Measurements from ENCODE around the gene IRF4.

IRF4 gene

DNA sequence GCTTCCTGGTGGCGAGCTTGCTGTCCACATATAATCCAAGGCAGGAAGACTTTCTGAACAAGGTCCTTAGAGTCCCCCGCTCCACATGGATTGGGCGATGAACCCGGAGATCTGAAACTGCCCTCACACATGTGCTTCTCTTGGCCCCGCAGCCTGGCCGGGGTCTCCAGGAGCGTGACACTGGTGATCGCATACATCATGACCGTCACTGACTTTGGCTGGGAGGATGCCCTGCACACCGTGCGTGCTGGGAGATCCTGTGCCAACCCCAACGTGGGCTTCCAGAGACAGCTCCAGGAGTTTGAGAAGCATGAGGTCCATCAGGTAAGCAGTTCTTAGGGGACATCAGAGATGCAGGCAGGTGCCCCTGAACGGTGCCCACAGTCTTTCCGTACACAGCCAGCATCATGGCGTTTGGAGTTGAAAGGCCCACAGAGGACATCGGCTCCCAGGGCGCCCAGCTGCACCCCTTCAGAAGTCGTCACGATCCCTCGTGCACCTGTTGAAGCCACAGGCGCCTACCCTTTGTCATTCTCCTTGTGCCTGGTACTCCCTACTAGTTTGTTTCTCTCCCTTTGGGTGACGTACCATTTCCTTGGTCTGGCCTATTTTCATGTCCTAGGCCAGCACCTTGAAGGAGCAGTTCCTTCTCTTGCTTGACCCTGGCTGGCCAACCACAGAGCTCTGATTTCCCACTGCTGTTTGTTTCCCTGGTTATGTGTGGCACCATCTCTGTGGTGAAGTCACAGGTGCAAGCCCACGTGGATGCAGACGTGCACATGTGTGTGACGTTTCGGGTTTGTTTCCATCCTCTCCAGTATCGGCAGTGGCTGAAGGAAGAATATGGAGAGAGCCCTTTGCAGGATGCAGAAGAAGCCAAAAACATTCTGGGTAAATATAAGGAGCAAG lies 43.3 kb upstream of the IRF4 start:
- Histone ChIP-seq H3K9me3 (ENCODE audit: control insufficient read depth in 1 of 2, low read length in 2 of 2) (no peaks in the 10 kb centered on the region), H3K4me3 (ENCODE audit: low read depth in 1 of 2, low read length in 2 of 2) (no peak overlapping the region), H3K4me1 (ENCODE audit: control insufficient read depth in 1 of 2, insufficient read depth in 2 of 2, low read length in 2 of 2) (peaks cover 0 to 4% of the 10 kb centered on the region in 2 donors), H3K36me3 (ENCODE audit: control insufficient read depth in 1 of 2, insufficient read depth in 2 of 2, low read length in 2 of 2) (peaks cover 51 to 53% of the 10 kb centered on the region in 2 donors), H3K27me3 (ENCODE audit: low read depth, low read length) (no peaks in the 10 kb centered on the region), H3K27ac (ENCODE audit: low read length) (no peak overlapping the region)

DNA sequence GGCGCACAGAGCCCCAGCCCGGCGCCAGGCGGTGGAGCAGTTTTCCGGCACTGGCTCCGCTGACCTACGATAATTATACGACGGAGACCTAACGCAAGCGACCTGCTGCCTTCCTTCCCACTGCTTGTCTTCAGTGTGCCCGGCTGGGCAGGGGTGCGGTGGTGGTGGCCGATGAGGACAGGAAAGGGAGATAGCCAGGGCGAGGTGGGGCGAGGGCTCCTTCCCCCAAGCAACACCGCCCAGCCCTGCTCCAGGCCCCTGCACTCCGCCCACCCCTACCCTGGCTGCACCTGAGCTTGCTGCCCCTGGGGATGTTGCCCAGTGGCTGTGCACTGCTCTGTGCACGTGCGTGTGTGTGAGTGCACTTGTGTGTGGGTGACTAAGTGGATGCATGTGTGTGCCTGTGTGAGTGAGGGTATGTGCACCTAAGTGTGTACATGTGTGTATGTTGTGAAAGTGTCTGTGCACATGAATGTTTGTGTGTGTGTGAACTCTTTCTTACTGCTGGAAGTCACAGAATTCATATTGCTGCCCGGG lies 42.6 kb upstream of the IRF4 start:
- H3K4me1 ChIP-seq (ENCODE audit: control insufficient read depth in 1 of 2, insufficient read depth in 2 of 2, low read length in 2 of 2), result peaks cover 0 to 4% of the 10 kb centered on the region in 2 donors
- no peaks in the 10 kb centered on the region for H3K9me3 ChIP-seq (ENCODE audit: control insufficient read depth in 1 of 2, low read length in 2 of 2)
- H3K27ac ChIP-seq (ENCODE audit: low read length), result no peak overlapping the region
- no peaks in the 10 kb centered on the region for H3K27me3 ChIP-seq (ENCODE audit: low read depth, low read length)
- no peak overlapping the region for H3K4me3 ChIP-seq (ENCODE audit: low read depth in 1 of 2, low read length in 2 of 2)
- H3K36me3 ChIP-seq (ENCODE audit: control insufficient read depth in 1 of 2, insufficient read depth in 2 of 2, low read length in 2 of 2), result peaks cover 51 to 53% of the 10 kb centered on the region in 2 donors

DNA sequence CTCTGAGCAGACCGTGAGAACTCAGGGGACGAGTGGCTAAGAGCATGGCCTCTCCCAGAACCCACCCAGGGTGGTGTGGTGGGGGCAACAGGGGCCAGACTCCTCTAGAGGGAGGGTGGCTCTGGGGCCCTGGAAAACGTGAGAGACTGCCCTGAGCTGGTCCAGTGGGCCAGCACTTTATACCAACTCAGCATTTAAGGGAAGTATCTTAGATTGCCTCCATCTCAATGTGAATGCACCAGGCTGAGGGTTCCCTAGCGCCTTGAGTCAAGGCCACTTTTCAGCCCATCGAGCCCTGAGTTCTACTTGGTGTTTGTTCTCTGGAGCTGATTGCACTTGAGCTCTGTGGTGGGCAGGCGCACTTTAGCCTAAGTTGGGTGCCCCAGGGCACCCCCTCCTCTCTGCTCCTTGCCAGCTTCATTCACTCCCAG lies 42.0 kb upstream of the IRF4 start:
- Histone ChIP-seq H3K36me3 (ENCODE audit: control insufficient read depth in 1 of 2, insufficient read depth in 2 of 2, low read length in 2 of 2) (peaks cover 51 to 53% of the 10 kb centered on the region in 2 donors), H3K4me3 (ENCODE audit: low read depth in 1 of 2, low read length in 2 of 2) (no peak overlapping the region), H3K4me1 (ENCODE audit: control insufficient read depth in 1 of 2, insufficient read depth in 2 of 2, low read length in 2 of 2) (peaks cover 0 to 4% of the 10 kb centered on the region in 2 donors), H3K9me3 (ENCODE audit: control insufficient read depth in 1 of 2, low read length in 2 of 2) (no peaks in the 10 kb centered on the region), H3K27ac (ENCODE audit: low read length) (no peak overlapping the region), H3K27me3 (ENCODE audit: low read depth, low read length) (no peaks in the 10 kb centered on the region)

DNA sequence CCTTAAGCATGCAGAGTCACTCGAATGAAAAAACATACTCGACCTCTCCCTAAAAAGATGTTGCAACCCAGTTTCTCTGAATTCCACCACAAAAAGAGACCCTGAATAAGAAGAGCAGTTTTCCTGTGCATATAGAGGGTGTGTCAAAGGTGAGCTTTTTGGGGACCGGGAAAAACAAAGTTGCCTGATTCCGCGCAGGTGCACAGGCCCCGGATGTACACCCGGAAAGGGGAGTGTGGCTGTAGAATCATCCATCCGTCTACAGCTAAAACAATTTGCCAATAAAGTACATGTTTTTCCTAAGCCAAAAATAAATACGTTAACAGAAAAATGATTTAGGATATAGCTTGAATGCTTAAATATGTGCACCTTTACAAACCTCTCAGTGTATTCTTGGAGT lies 41.2 kb upstream of the IRF4 start:
- peaks cover 51 to 53% of the 10 kb centered on the region in 2 donors for H3K36me3 ChIP-seq (ENCODE audit: control insufficient read depth in 1 of 2, insufficient read depth in 2 of 2, low read length in 2 of 2)
- peaks cover 0 to 4% of the 10 kb centered on the region in 2 donors for H3K4me1 ChIP-seq (ENCODE audit: control insufficient read depth in 1 of 2, insufficient read depth in 2 of 2, low read length in 2 of 2)
- no peak overlapping the region for H3K27ac ChIP-seq (ENCODE audit: low read length)
- no peak overlapping the region for H3K4me3 ChIP-seq (ENCODE audit: low read depth in 1 of 2, low read length in 2 of 2)
- H3K9me3 ChIP-seq (ENCODE audit: control insufficient read depth in 1 of 2, low read length in 2 of 2), result no peaks in the 10 kb centered on the region
- no peaks in the 10 kb centered on the region for H3K27me3 ChIP-seq (ENCODE audit: low read depth, low read length)

DNA sequence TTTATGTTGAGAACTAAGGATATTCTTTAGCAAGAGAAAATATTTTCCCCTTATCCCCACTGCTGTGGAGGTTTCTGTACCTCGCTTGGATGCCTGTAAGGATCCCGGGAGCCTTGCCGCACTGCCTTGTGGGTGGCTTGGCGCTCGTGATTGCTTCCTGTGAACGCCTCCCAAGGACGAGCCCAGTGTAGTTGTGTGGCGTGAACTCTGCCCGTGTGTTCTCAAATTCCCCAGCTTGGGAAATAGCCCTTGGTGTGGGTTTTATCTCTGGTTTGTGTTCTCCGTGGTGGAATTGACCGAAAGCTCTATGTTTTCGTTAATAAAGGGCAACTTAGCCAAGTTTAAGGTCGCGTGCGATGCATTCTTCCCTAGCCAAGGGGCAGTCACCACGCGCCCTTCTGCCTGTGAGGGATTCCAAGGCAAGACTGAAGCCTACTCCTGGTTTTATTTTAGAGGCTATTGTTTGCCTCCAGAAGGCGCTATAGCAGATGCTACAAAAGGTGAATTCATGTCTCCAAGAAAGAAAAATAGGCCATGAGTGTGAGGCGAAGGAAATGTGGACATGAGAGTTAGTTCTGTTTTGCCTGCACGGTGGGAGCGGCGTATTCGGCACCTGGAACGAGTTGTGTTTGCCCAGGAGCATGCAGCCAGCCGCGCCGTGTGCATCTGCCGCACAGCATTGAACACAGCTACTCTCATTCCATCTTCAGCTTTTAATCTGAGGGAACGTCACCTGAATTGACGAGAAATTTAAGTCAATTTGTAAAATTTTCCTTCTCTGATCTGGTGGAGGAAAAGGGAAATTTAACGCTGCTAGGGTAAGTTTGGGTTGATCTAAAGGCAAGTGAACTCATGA lies 40.3 kb upstream of the IRF4 start:
- peaks cover 50 to 51% of the 10 kb centered on the region in 2 donors for H3K36me3 ChIP-seq (ENCODE audit: control insufficient read depth in 1 of 2, insufficient read depth in 2 of 2, low read length in 2 of 2)
- no peak overlapping the region for H3K4me3 ChIP-seq (ENCODE audit: low read depth in 1 of 2, low read length in 2 of 2)
- H3K27me3 ChIP-seq (ENCODE audit: low read depth, low read length), result no peaks in the 10 kb centered on the region
- H3K9me3 ChIP-seq (ENCODE audit: control insufficient read depth in 1 of 2, low read length in 2 of 2), result no peaks in the 10 kb centered on the region
- peaks cover 0 to 1% of the 10 kb centered on the region in 2 donors for H3K4me1 ChIP-seq (ENCODE audit: control insufficient read depth in 1 of 2, insufficient read depth in 2 of 2, low read length in 2 of 2)
- no peak overlapping the region for H3K27ac ChIP-seq (ENCODE audit: low read length)

DNA sequence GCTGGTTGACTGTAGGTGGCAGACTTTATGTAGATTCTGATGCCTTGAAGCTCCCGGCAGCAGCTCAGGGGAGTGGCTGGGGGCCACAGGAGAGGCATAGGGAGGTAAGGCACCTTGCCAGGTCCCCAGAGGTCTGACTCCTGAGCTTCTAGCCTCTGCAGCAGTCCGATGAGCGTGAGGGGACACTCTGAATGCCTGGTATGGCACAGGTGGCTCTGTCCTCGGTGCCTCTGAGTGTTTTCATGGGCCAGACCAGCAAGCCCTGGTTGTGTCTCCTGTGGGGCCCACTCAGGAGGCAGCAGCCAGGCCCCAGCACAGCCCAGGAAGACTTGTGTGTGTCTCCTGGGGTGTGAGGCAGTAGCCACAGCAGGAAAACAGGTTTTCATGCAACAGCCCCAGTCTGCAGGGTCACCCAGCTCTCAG lies 39.7 kb upstream of the IRF4 start:
- H3K27me3 ChIP-seq (ENCODE audit: low read depth, low read length), result no peaks in the 10 kb centered on the region
- no peaks in the 10 kb centered on the region for H3K4me1 ChIP-seq (ENCODE audit: control insufficient read depth in 1 of 2, insufficient read depth in 2 of 2, low read length in 2 of 2)
- peaks cover 45 to 47% of the 10 kb centered on the region in 2 donors for H3K36me3 ChIP-seq (ENCODE audit: control insufficient read depth in 1 of 2, insufficient read depth in 2 of 2, low read length in 2 of 2)
- no peak overlapping the region for H3K4me3 ChIP-seq (ENCODE audit: low read depth in 1 of 2, low read length in 2 of 2)
- H3K27ac ChIP-seq (ENCODE audit: low read length), result no peak overlapping the region
- no peaks in the 10 kb centered on the region for H3K9me3 ChIP-seq (ENCODE audit: control insufficient read depth in 1 of 2, low read length in 2 of 2)

DNA sequence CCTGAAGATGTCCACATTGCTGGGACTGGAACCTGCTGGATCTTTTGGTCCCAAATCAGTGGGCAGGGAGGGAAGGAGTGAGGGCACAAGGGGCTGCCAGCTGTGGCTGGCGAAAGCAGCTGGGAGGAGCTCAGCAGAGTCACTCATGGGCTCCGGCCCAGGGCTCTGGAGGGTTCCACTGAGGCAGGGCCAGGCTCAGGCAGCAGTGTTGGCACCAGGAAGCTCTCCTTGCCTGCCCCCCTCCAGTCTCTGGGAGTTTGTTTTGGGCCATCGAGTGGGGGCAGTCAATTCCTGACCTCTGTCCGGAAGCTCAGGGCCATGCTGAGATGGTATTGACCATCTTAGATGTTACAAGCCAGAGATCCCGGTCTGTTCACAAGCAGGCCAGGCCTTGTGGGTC lies 39.1 kb upstream of the IRF4 start:
- H3K9me3 ChIP-seq (ENCODE audit: control insufficient read depth in 1 of 2, low read length in 2 of 2), result no peaks in the 10 kb centered on the region
- no peak overlapping the region for H3K4me3 ChIP-seq (ENCODE audit: low read depth in 1 of 2, low read length in 2 of 2)
- no peak overlapping the region for H3K27ac ChIP-seq (ENCODE audit: low read length)
- H3K4me1 ChIP-seq (ENCODE audit: control insufficient read depth in 1 of 2, insufficient read depth in 2 of 2, low read length in 2 of 2), result no peaks in the 10 kb centered on the region
- H3K27me3 ChIP-seq (ENCODE audit: low read depth, low read length), result no peaks in the 10 kb centered on the region
- peaks cover 39 to 42% of the 10 kb centered on the region in 2 donors for H3K36me3 ChIP-seq (ENCODE audit: control insufficient read depth in 1 of 2, insufficient read depth in 2 of 2, low read length in 2 of 2)

DNA sequence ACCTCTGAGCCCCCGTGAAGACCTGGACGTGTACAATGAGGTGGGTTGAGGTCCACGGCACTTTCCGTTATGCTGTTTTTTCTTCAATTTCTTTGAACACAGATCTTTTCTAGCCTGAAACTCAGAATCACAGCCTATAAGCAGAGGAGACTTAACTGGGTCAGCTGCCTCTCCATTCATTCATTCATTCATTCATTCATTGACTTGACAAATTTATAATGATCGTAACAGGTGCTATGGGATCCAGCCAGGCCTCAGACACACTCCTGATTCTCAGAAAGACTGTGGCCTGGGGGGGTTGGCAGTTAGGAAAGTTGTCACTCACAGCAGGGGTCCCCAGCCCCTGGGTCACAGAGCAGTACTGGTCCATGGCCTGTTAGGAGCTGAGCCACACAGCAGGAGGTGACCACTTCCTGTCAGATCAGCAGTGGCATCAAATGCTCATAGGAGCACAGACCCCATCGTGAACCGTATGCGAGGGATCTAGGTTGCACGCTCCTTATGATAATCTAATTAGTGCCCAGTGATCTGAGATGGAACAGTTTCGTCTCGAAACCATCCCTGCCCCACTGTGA lies 38.6 kb upstream of the IRF4 start:
- H3K9me3 ChIP-seq (ENCODE audit: control insufficient read depth in 1 of 2, low read length in 2 of 2), result no peaks in the 10 kb centered on the region
- H3K27me3 ChIP-seq (ENCODE audit: low read depth, low read length), result no peaks in the 10 kb centered on the region
- H3K36me3 ChIP-seq (ENCODE audit: control insufficient read depth in 1 of 2, insufficient read depth in 2 of 2, low read length in 2 of 2), result peaks cover 34 to 36% of the 10 kb centered on the region in 2 donors
- H3K4me3 ChIP-seq (ENCODE audit: low read depth in 1 of 2, low read length in 2 of 2), result no peak overlapping the region
- no peak overlapping the region for H3K27ac ChIP-seq (ENCODE audit: low read length)
- H3K4me1 ChIP-seq (ENCODE audit: control insufficient read depth in 1 of 2, insufficient read depth in 2 of 2, low read length in 2 of 2), result no peaks in the 10 kb centered on the region

DNA sequence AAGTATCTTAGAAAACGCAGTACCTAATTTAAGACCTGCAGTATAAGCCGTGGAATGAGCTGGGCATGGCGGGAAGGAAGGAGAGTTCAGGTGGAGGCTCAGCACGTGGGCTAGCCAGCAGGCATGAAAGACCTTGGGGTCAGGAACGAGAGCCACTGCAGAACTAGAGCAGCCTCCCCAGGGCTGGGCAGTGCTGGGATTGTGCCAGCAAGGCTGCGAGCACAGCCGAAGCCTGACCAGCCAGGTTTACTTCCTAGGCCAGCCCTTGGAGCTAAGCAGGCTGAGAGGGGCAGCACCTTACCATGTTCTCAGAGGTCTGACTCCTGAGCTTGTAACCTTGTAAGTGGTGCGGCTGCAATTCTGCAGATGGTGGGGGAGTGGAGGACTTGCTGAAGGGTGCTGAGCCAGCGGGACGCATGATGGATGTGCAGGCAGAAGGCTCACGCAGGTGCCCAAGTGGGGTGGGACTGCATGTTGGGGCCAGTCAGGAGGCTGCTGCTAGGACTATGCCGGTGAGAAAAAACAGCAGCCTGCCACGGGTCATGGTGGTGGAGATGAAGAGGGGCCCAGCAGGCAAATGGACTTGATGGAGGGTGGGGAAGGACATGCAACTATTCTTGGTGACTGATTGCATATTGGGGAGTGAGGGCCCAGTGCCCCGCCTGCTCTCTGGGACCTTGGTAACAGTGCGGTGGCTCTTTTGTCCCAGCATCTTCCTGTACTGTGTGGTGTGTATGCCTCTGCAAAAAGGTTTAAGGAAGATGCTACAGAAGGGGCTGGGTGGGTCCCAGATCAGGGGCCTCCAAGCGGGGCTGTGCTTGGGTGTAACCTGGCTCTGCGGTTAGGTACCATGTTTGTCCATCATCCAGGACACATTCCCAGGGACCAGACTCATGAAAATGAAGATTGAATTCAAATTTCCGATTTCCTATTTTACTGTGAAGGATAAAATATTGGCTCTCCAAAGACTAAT lies 37.6 kb upstream of the IRF4 start:
- no peaks in the 10 kb centered on the region for H3K4me1 ChIP-seq (ENCODE audit: control insufficient read depth in 1 of 2, insufficient read depth in 2 of 2, low read length in 2 of 2)

DNA sequence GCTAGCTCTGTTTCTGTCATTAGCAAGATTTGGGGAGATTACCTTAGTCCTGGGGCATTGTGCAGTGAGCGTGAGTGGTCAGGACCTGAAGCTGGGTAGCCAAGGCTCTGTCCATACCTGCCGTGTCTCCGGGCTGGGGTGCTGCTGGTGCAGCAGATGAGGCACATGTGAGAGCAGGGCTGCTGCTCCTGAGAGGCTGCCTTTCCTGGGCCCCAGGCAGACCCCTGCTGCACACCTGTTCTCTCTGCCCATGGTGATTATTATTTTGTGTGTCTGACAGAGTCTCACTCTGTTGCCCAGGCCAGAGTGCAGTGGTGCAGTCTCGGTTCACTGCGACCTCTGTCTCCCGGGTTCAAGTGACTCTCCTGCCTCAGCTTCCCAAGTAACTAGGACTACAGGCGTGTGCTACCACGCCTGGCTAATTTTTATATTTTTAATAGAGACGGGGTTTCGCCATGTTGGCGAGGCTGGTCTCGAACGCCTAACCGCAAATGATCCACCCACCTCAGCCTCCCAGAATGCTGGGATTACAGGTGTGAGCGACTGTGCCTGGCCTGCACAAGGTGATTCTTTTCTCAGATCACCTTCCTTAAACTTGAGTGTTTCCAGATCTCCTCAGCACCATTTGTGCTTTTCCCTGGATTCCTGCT lies 36.8 kb upstream of the IRF4 start:
- Histone ChIP-seq H3K27me3 (ENCODE audit: low read depth, low read length) (no peaks in the 10 kb centered on the region), H3K27ac (ENCODE audit: low read length) (no peak overlapping the region), H3K4me1 (ENCODE audit: control insufficient read depth in 1 of 2, insufficient read depth in 2 of 2, low read length in 2 of 2) (no peaks in the 10 kb centered on the region)

More for the DNA sequence above, 37.6 kb upstream of the IRF4 start:
- Histone ChIP-seq H3K9me3 (ENCODE audit: control insufficient read depth in 1 of 2, low read length in 2 of 2) (no peaks in the 10 kb centered on the region), H3K27me3 (ENCODE audit: low read depth, low read length) (no peaks in the 10 kb centered on the region), H3K36me3 (ENCODE audit: control insufficient read depth in 1 of 2, insufficient read depth in 2 of 2, low read length in 2 of 2) (peaks cover 24 to 27% of the 10 kb centered on the region in 2 donors), H3K27ac (ENCODE audit: low read length) (no peak overlapping the region), H3K4me3 (ENCODE audit: low read depth in 1 of 2, low read length in 2 of 2) (no peak overlapping the region)

More for the DNA sequence above, 36.8 kb upstream of the IRF4 start:
- no peaks in the 10 kb centered on the region for H3K9me3 ChIP-seq (ENCODE audit: control insufficient read depth in 1 of 2, low read length in 2 of 2)
- peaks cover 16 to 19% of the 10 kb centered on the region in 2 donors for H3K36me3 ChIP-seq (ENCODE audit: control insufficient read depth in 1 of 2, insufficient read depth in 2 of 2, low read length in 2 of 2)
- H3K4me3 ChIP-seq (ENCODE audit: low read depth in 1 of 2, low read length in 2 of 2), result no peak overlapping the region
